Transverse colon (tissue), 4 donors: ENCODE data around the gene CHIT1.

Source experiments
- EP300 ChIP-seq: sonication (generic); formaldehyde crosslinking; IDR thresholded peaks from one replicate; pipeline ENCODE4 v1.6.1; 2017; ENCODE audit warnings: antibody characterized with exemption, low read depth
- POLR2A ChIP-seq: fragments of 450-650 bp; IDR thresholded peaks from one replicate; pipeline ENCODE4 v1.6.1; 2016; ENCODE audit warnings: antibody characterized with exemption, mild to moderate bottlenecking, moderate library complexity
- POLR2AphosphoS5 ChIP-seq, 3 donors: sonication (generic); formaldehyde crosslinking; IDR thresholded peaks; one replicate each; pipeline ENCODE4 v1.6.1; 2016; ENCODE audit warnings: antibody characterized with exemption in 3 of 3
- TF ChIP-seq, protein P1 (sequence below), 5 experiments: fragments of 200-600 bp in 3 of 5; fragments of 450-650 bp in 2 of 5; sonication (generic) in 3 of 5; IDR thresholded peaks; 1 replicate in 2 of 5; 2 replicates in 3 of 5; pipeline ENCODE4 v1.5.1; 2016 to 2017; ENCODE audit warnings: antibody characterized with exemption in 5 of 5, inconsistent platforms in 3 of 5, mild to moderate bottlenecking in 2 of 5, moderate library complexity in 1 of 5

DNA sequence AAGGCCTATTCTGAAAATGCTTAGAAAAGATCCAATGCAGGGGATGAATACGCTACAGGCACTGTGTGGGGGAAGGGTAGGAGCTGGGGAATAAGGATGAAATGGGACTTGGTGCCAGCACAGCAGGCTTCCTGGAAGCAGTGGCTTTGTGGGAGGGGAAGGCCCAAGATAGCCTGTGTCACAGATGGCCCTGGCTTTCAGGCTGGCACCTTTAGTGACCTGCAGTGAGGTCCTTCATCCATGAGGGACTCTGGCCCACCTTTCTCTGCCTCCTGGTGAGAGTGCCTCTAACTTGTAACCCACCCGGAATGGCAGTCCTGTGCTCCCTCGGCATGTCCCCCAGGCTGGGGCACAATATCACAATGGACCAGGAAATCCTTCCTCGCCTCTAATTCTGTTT is 43.9 kb downstream of the CHIT1 start:
- TF ChIP-seq, protein P1, sequence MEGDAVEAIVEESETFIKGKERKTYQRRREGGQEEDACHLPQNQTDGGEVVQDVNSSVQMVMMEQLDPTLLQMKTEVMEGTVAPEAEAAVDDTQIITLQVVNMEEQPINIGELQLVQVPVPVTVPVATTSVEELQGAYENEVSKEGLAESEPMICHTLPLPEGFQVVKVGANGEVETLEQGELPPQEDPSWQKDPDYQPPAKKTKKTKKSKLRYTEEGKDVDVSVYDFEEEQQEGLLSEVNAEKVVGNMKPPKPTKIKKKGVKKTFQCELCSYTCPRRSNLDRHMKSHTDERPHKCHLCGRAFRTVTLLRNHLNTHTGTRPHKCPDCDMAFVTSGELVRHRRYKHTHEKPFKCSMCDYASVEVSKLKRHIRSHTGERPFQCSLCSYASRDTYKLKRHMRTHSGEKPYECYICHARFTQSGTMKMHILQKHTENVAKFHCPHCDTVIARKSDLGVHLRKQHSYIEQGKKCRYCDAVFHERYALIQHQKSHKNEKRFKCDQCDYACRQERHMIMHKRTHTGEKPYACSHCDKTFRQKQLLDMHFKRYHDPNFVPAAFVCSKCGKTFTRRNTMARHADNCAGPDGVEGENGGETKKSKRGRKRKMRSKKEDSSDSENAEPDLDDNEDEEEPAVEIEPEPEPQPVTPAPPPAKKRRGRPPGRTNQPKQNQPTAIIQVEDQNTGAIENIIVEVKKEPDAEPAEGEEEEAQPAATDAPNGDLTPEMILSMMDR (IDR thresholded peaks at IDR 0.05): no peak
- TF ChIP-seq POLR2A (no peak), POLR2AphosphoS5 (IDR thresholded peaks at IDR 0.05) (no peak), EP300 (no peak)
